Ovary (tissue), 9 donors: ENCODE data around the gene DSCAML1. TPM values are rescaled to one million over a fixed set of nuclear protein-coding genes. Genes with fewer than 3 reads are reported as not detected.

Experiments
- DNase-seq, 5 donors: peaks; one replicate each; pipeline ENCODE4 v3.0.0-alpha.2; 2019 to 2020
- H3K27ac ChIP-seq, 2 donors: fragments of 200-600 bp; one replicate each; pipeline versions ENCODE4 v1.5.1 to v1.8.0; 2019 to 2022
- H3K27me3 ChIP-seq: fragments of 200-600 bp; one replicate; pipeline ENCODE4 v1.8.0; 2022
- H3K36me3 ChIP-seq: fragments of 200-600 bp; sonication (generic); one replicate; pipeline ENCODE4 v1.5.1; 2019
- H3K4me1 ChIP-seq: one replicate; pipeline ENCODE4 v1.8.1; 2013; ENCODE audit warnings: mild to moderate bottlenecking, moderate library complexity; ENCODE audit not compliant: insufficient read depth
- H3K4me3 ChIP-seq: fragments of 200-600 bp; sonication (generic); one replicate; pipeline ENCODE4 v1.5.1; 2017
- H3K9me3 ChIP-seq, 2 donors: fragments of 200-600 bp in 1 of 2; sonication (generic) in 1 of 2; one replicate each; pipeline versions ENCODE4 v1.5.1 to v1.8.1; 2013 to 2019; ENCODE audit warnings: mild to moderate bottlenecking in 1 of 2, moderate library complexity in 1 of 2
- CTCF ChIP-seq, 3 donors: fragments of 450-650 bp in 2 of 3; fragments of 200-600 bp in 1 of 3; IDR thresholded peaks; one replicate each; pipeline versions ENCODE4 v1.5.1 to v1.8.0; 2016 to 2022; ENCODE audit warnings: antibody characterized with exemption in 3 of 3, mild to moderate bottlenecking in 1 of 3
- EP300 ChIP-seq: sonication (generic); formaldehyde crosslinking; IDR thresholded peaks from one replicate; pipeline ENCODE4 v1.6.1; 2017; ENCODE audit warnings: antibody characterized with exemption
- POLR2A ChIP-seq: fragments of 450-650 bp; IDR thresholded peaks from one replicate; pipeline ENCODE4 v1.6.1; 2017; ENCODE audit warnings: antibody characterized with exemption, mild to moderate bottlenecking, moderate library complexity
- WGBS, 3 donors: extraction: QIAGEN DNeasy Blood & Tissue Kit in 1 of 3; methylation state at CpG; one replicate each; pipeline versions ENCODE4 v1.1.5 to v1.1.7; 2013 to 2017; 5-methylcytosine and 5-hydroxymethylcytosine counted together
- intact Hi-C, 4 donors: fragments of 100-400 bp; cut with DNase I; formaldehyde crosslinking; loops; one replicate each; pipeline versions ENCODE4 v1.11.0 to v1.15.1; 2022 to 2023
- polyA plus RNA-seq, 2 donors: library from polyadenylated mRNA; stranded (reverse); fragments of 200-250 nt in 1 of 2; fragments of 350-450 nt in 1 of 2; fragmentation: Illumina TruSeq in 1 of 2; extraction: RNeasy Lipid Tissue Mini Kit (QIAGEN cat#74804) in 1 of 2; gene quantifications; one replicate each; pipeline ENCODE4 v1.2.3, GENCODE V29; 2013 to 2014
- total RNA-seq, 7 donors: library from RNA; depleted of rRNA in 2 of 7; stranded (reverse); fragments of >200 nt in 2 of 7; fragmentation: NEBNext Ultra II Directional in 3 of 7; extraction: Animal tissue kit (Norgen Biotek cat#: 25700) in 3 of 7; gene quantifications; one replicate each; pipeline versions ENCODE4 v1.1.0 to v1.2.4, GENCODE V29; 2016 to 2023
- donor health status: DM: no; HTN: no; CAD: no; lungs with moderate emphysema.
- donor health status: DM: no; HTN: no; CAD: no.
- donor health status: Bipolar disorder and iron deficiency.
- donor health status: DM: yes; HTN: yes; CAD: no.
- donor health status: DM: no; HTN: no; CAD: no.
- donor health status: DM: yes; HTN: yes; CAD: no.

Gene DSCAML1
- total and polyA plus RNA-seq, 9 donors = 0.77 to 16.5 (median 10.6) TPM

GRCh38 chr11:117752071-117752470 is 44.9 kb downstream of the DSCAML1 start:
- WGBS, 3 donors = 84 to 89% (median 85%) methylated on average over 2 of the region's 2 CpGs
- DNase-seq = no peak
- no peaks in the 10 kb centered on the region for H3K4me1 ChIP-seq
- no peak overlapping the region for H3K27ac ChIP-seq
- no peaks in the 10 kb centered on the region for H3K36me3 ChIP-seq
- no peaks in the 10 kb centered on the region for H3K27me3 ChIP-seq
- intact Hi-C loops = no loop called here
- TF ChIP-seq POLR2A (no peak), EP300 (no peak), CTCF (IDR thresholded peaks at IDR 0.05) (no peak)
- H3K4me3 ChIP-seq = no peak overlapping the region
- no peaks in the 10 kb centered on the region for H3K9me3 ChIP-seq

- TF ChIP-seq EP300 = no peak
- TF ChIP-seq CTCF (IDR thresholded peaks at IDR 0.05) = no peak
- H3K27me3 ChIP-seq = no peaks in the 10 kb centered on the region
- no peaks in the 10 kb centered on the region for H3K9me3 ChIP-seq
- no peaks in the 10 kb centered on the region for H3K4me1 ChIP-seq
- 84 to 91% (median 88%) methylated on average over 14 of the region's 14 CpGs for WGBS, 3 donors
- H3K36me3 ChIP-seq = no peaks in the 10 kb centered on the region
- intact Hi-C loops = no loop called here
- H3K4me3 ChIP-seq = no peak overlapping the region
- no peak for DNase-seq
- no peak overlapping the region for H3K27ac ChIP-seq
These were observed 45.9 kb downstream of the DSCAML1 start for GRCh38 chr11:117750916-117751662.

GRCh38 chr11:117750357-117750756 is 46.7 kb downstream of the DSCAML1 start:
- Histone ChIP-seq H3K27ac (no peak overlapping the region), H3K27me3 (no peaks in the 10 kb centered on the region), H3K4me3 (no peak overlapping the region), H3K9me3 (no peaks in the 10 kb centered on the region), H3K36me3 (no peaks in the 10 kb centered on the region), H3K4me1 (no peaks in the 10 kb centered on the region)
- 89 to 92% (median 90%) methylated on average over 5 of the region's 5 CpGs for WGBS, 3 donors
- no peak for DNase-seq
- intact Hi-C loops = no loop called here
- TF ChIP-seq EP300 (no peak), CTCF (IDR thresholded peaks at IDR 0.05) (no peak), POLR2A (no peak)

GRCh38 chr11:117749541-117749910 is 47.5 kb downstream of the DSCAML1 start:
- intact Hi-C loops = no loop called here
- Histone ChIP-seq H3K4me3 (no peak overlapping the region), H3K27me3 (no peaks in the 10 kb centered on the region), H3K4me1 (no peaks in the 10 kb centered on the region), H3K27ac (no peak overlapping the region), H3K36me3 (no peaks in the 10 kb centered on the region), H3K9me3 (no peaks in the 10 kb centered on the region)
- no peak for TF ChIP-seq CTCF (IDR thresholded peaks at IDR 0.05)
- TF ChIP-seq EP300 = no peak
- TF ChIP-seq POLR2A = no peak
- DNase-seq = no peak
- 91 to 94% (median 94%) methylated on average over 8 of the region's 8 CpGs for WGBS, 3 donors
